ENCODE data around the gene PRPF6. TPM values are rescaled to one million over a fixed set of nuclear protein-coding genes. Genes with fewer than 3 reads are reported as not detected.

The PRPF6 gene
- total RNA-seq, 2 experiments from 2014 or later, result 45.1 to 73.7 TPM

DNA sequence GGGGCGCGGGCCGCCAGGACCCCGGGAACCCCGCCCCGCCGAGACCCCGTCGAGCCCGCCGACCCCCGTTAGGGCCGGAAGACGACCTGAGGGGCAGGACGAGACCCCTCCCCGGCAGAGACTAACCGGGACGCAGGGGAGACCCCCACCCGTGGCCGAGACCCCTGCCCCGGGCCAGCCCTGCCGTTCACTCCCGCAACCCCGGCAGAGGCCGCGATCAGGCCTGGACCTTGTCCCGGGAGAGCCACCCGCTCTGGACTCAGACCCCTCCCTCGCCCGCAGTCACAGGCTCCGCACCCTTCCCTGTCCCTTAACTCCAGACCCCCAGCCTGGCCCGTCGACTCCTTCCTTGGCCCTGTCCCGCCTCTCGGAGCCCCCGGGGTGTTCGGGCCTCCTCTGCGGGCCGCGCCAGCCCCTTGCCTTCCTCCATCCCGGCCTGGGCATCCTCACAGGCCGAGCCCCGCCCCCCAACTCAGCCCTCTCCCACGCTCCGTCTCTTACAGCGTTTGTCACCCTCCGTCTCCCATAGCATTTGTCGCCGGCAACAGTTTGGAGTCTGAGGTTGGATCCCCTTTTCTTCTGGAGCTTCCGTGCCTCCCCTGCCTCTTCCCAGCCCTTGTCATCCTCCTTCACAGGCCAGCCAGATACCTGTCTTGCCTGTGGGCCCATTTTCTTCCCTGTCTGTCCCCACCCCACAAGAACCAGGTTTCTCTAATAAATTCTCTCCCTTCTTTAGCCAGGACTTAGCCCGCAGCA lies 82.6 kb downstream of the PRPF6 start:
- no peak overlapping the region; the same call in 1 of the 2 replicates for H2AFZ ChIP-seq (ENCODE audit: low read length)
- no peak for TF ChIP-seq EZH2phosphoT487 (IDR thresholded peaks at IDR 0.05; ENCODE audit: borderline replicate concordance, low read depth, low read length)
- TF ChIP-seq, protein P1, sequence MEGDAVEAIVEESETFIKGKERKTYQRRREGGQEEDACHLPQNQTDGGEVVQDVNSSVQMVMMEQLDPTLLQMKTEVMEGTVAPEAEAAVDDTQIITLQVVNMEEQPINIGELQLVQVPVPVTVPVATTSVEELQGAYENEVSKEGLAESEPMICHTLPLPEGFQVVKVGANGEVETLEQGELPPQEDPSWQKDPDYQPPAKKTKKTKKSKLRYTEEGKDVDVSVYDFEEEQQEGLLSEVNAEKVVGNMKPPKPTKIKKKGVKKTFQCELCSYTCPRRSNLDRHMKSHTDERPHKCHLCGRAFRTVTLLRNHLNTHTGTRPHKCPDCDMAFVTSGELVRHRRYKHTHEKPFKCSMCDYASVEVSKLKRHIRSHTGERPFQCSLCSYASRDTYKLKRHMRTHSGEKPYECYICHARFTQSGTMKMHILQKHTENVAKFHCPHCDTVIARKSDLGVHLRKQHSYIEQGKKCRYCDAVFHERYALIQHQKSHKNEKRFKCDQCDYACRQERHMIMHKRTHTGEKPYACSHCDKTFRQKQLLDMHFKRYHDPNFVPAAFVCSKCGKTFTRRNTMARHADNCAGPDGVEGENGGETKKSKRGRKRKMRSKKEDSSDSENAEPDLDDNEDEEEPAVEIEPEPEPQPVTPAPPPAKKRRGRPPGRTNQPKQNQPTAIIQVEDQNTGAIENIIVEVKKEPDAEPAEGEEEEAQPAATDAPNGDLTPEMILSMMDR (conservative IDR thresholded peaks at IDR 0.05; ENCODE audit: low read length), result no peak
- H3K4me1 ChIP-seq (ENCODE audit: insufficient read depth, low read length, poor library complexity, severe bottlenecking), result peaks cover 37% of the 10 kb centered on the region
- peak overlapping the region; percentile 86 for H3K4me3 ChIP-seq (ENCODE audit: low read depth, low read length, poor library complexity, severe bottlenecking)
- no peak for DNase-seq (ENCODE audit: low spot score)
- no peaks in the 10 kb centered on the region for H3K36me3 ChIP-seq (ENCODE audit: insufficient read depth, low read length)
- H3K4me2 ChIP-seq (ENCODE audit: low read length), result peak overlapping the region; percentile 73
- CTCF ChIA-PET (ENCODE audit: unreplicated experiment), result no interaction called here
- H3K9me3 ChIP-seq (ENCODE audit: low read length), result no peaks in the 10 kb centered on the region
- no peaks in the 10 kb centered on the region for H3K9me2 ChIP-seq (ENCODE audit: insufficient read depth, low read length)
- H3K79me2 ChIP-seq (ENCODE audit: insufficient read depth, low read depth, low read length), result no peaks in the 10 kb centered on the region
- POLR2A ChIA-PET, result no interaction called here
- H4K20me1 ChIP-seq (ENCODE audit: insufficient read depth, low read length), result no peaks in the 10 kb centered on the region
- no peak overlapping the region for H3K27ac ChIP-seq (ENCODE audit: low read depth, low read length, poor library complexity, severe bottlenecking)
- intact Hi-C loops (cut with micrococcal nuclease; ENCODE audit: unreplicated experiment), result loop anchor here (2.0 kb wide), 1 partner anchor 15 kb away; the partner anchor contains the start of gene RGS19
- BruUV-seq (replicated peaks), result TSS peak; percentile 79

DNA sequence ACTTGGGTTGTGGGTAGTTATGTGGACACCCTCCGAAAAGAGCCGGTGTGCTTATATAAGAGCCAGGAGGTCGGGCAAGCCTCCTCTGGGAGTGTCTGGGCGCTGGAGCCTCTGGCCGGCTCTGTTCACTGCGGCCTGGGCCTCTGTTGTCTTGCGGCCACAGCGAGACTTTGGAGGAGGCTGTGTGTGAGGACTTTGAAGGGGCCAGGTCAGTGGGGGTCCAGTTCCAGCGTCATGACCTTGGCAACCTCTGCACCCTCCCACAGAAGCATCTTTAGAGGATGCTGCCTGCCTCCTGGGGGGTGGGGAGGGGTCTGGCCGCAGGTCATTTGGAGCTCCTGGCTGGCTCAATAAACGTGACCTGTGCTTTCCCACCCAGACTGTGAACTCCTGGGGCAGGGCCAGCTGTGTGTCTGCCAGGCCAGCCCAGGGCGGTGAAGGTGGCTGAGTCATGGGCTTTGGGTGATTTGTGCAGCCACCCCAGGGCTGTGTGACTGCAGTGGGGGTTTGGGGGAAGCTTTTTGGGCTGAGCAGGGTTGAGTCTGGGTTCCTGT lies 83.3 kb downstream of the PRPF6 start:
- Histone ChIP-seq H3K27ac (ENCODE audit: low read depth, low read length, poor library complexity, severe bottlenecking) (no peak overlapping the region), H4K20me1 (ENCODE audit: insufficient read depth, low read length) (no peaks in the 10 kb centered on the region), H3K36me3 (ENCODE audit: insufficient read depth, low read length) (no peaks in the 10 kb centered on the region), H2AFZ (ENCODE audit: low read length) (no peak overlapping the region), H3K4me2 (ENCODE audit: low read length) (peak overlapping the region; percentile 73), H3K79me2 (ENCODE audit: insufficient read depth, low read depth, low read length) (no peaks in the 10 kb centered on the region), H3K4me3 (ENCODE audit: low read depth, low read length, poor library complexity, severe bottlenecking) (peak overlapping the region; percentile 86), H3K9me2 (ENCODE audit: insufficient read depth, low read length) (no peaks in the 10 kb centered on the region), H3K4me1 (ENCODE audit: insufficient read depth, low read length, poor library complexity, severe bottlenecking) (peaks cover 36% of the 10 kb centered on the region), H3K9me3 (ENCODE audit: low read length) (no peaks in the 10 kb centered on the region)
- CTCF ChIA-PET (ENCODE audit: unreplicated experiment), result no interaction called here
- POLR2A ChIA-PET, result no interaction called here
- TF ChIP-seq EZH2phosphoT487 (IDR thresholded peaks at IDR 0.05; ENCODE audit: borderline replicate concordance, low read depth, low read length), result no peak
- TF ChIP-seq, protein P1 (conservative IDR thresholded peaks at IDR 0.05; ENCODE audit: low read length), result no peak
- intact Hi-C loops (cut with micrococcal nuclease; ENCODE audit: unreplicated experiment), result no loop called here
- no TSS peak for BruUV-seq (replicated peaks)
- DNase-seq (ENCODE audit: low spot score), result no peak
